NB4 (cell line): ENCODE data around the gene LSM11.

Source experiments
- DNase-seq: peaks from one replicate; pipeline ENCODE4 v3.0.0; 2010; ENCODE audit warnings: low read depth
- H3K4me3 ChIP-seq: one replicate; pipeline ENCODE4 v1.5.1; 2011; ENCODE audit warnings: mild to moderate bottlenecking, low read depth, low read length, moderate library complexity
- CTCF ChIP-seq: IDR thresholded peaks from one replicate; pipeline ENCODE4 v1.5.1; 2012; ENCODE audit warnings: low read depth, low read length
- MAX ChIP-seq: IDR thresholded peaks from 2 replicates; pipeline ENCODE4 v1.6.1; 2011; ENCODE audit warnings: low read depth, low read length
- MYC ChIP-seq: IDR thresholded peaks from 2 replicates; pipeline ENCODE4 v1.6.1; 2011; ENCODE audit warnings: low read depth, low read length
- POLR2A ChIP-seq: IDR thresholded peaks from 2 replicates; pipeline ENCODE4 v1.6.1; 2011; ENCODE audit warnings: mild to moderate bottlenecking; ENCODE audit not compliant: insufficient read length; ENCODE audit errors: extremely low read depth

LSM11 gene

GRCh38 chr5:157808043-157808442 lies 64.5 kb downstream of the LSM11 start:
- DNase-seq: no peak
- no peak for TF ChIP-seq CTCF
- TF ChIP-seq MYC: no peak
- TF ChIP-seq MAX: no peak
- no peak for TF ChIP-seq POLR2A
- no peak overlapping the region for H3K4me3 ChIP-seq
